Common myeloid progenitor, CD34-positive (primary cell): ENCODE data around the gene TXNIP.
A peak's percentile ranks its signal among the peaks of the same experiment; 100 is the strongest.

Source experiments
- CTCF ChIA-PET: fragments of 350-600 bp; sonication (Branson Sonifier 250); formaldehyde crosslinking; loops from one replicate; lab custom pipeline; 2021; ENCODE audit warnings: antibody characterized with exemption; lab: Charles Lee
- POLR2A ChIA-PET: fragments of 350-600 bp; sonication (Branson Sonifier 250); formaldehyde crosslinking; loops from one replicate; lab custom pipeline; 2021; ENCODE audit warnings: antibody characterized with exemption; lab: Charles Lee
- DNase-seq, 3 donors: peaks; one replicate each; pipeline versions ENCODE4 v3.0.0 to v3.0.0-alpha.2; 2013
- H3K27ac ChIP-seq, 2 experiments: 1 replicate in 1 of 2; 2 replicates in 1 of 2; pipeline ENCODE4 v1.7.0; 2013; ENCODE audit warnings: inconsistent platforms in 2 of 2, low read length in 2 of 2, mild to moderate bottlenecking in 2 of 2, low read depth in 1 of 2, moderate library complexity in 1 of 2; ENCODE audit not compliant: severe bottlenecking in 2 of 2, insufficient read depth in 1 of 2, poor library complexity in 1 of 2
- H3K27me3 ChIP-seq, 5 experiments: replicated peaks in 2 of 5; 1 replicate in 3 of 5; 2 replicates in 2 of 5; pipeline versions ENCODE4 v1.6.1 to v1.7.0; 2013; ENCODE audit warnings: low read length in 4 of 5, mild to moderate bottlenecking in 2 of 5, moderate library complexity in 2 of 5, inconsistent platforms in 1 of 5; ENCODE audit not compliant: insufficient read depth in 5 of 5, control insufficient read depth in 4 of 5
- H3K36me3 ChIP-seq, 4 experiments: 1 replicate in 2 of 4; 2 replicates in 2 of 4; pipeline versions ENCODE4 v1.6.1 to v1.7.0; 2013; ENCODE audit warnings: low read length in 3 of 4, control low read depth in 1 of 4, mild to moderate bottlenecking in 1 of 4; ENCODE audit not compliant: control insufficient read depth in 4 of 4, insufficient read depth in 4 of 4
- H3K4me1 ChIP-seq, 4 experiments: 1 replicate in 3 of 4; 2 replicates in 1 of 4; pipeline versions ENCODE4 v1.6.1 to v1.7.1; 2013; ENCODE audit warnings: low read length in 3 of 4, mild to moderate bottlenecking in 3 of 4, control low read depth in 1 of 4, inconsistent platforms in 1 of 4, moderate library complexity in 1 of 4; ENCODE audit not compliant: control insufficient read depth in 4 of 4, insufficient read depth in 4 of 4; ENCODE audit errors: control extremely low read depth in 1 of 4
- H3K4me3 ChIP-seq, 7 experiments: 1 replicate in 4 of 7; 2 replicates in 3 of 7; pipeline versions ENCODE4 v1.5.1 to v1.7.0; 2013; ENCODE audit warnings: mild to moderate bottlenecking in 7 of 7, low read length in 6 of 7, moderate library complexity in 6 of 7, inconsistent platforms in 2 of 7, low read depth in 2 of 7, control low read depth in 1 of 7; ENCODE audit not compliant: insufficient read depth in 4 of 7, control insufficient read depth in 1 of 7; ENCODE audit errors: extremely low read depth in 1 of 7
- H3K9me3 ChIP-seq, 5 experiments: 1 replicate in 4 of 5; 2 replicates in 1 of 5; pipeline versions ENCODE4 v1.6.1 to v1.7.1; 2013; ENCODE audit warnings: low read length in 4 of 5, mild to moderate bottlenecking in 2 of 5, inconsistent platforms in 1 of 5, low read depth in 1 of 5, moderate library complexity in 1 of 5; ENCODE audit not compliant: control insufficient read depth in 4 of 5, insufficient read depth in 2 of 5; ENCODE audit errors: control extremely low read depth in 1 of 5
- WGBS: methylation state at CpG from one replicate; pipeline ENCODE4 v1.1.5; 2013; ENCODE audit not compliant: insufficient coverage; 5-methylcytosine and 5-hydroxymethylcytosine counted together

TXNIP gene

DNA sequence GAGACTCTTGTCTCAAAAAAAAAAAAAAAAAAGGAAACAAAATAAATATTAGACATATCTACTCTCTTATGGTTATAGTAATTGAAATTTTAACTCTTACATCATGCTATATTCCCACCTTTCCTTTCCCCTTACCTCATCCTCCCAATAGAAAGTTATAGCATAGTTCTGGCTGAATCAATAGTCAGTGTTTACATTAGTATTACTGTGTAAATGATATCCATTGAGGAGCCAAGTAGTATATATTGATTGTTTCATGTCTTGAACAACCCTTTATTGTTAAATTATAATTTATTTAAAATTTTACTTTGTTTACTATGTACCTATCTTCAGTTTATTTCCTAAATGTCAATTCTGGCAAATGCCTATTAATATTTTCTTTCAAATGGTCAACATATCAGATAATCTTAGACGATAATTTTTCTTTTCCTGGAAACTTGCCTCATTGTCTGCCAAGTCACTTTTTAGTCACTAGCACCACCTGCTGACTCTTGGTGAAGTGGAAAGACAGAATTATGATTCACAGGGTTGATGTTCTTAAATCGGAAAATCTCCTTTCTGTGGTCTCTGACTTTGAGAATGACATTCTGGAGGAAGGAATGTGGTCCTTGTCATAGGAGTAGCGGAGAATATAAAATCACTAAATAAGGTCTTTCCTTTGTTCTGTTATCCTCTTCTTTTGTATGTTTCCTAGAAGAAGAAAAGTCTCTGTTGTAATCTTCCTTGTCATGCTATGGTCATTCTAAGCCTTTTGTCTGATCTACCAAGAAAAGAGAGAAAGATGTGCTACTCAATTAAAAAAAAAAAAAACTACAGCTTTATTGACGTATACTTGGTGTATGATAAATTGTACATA, 16.6 kb upstream of the TXNIP start:
- ChIA-PET CTCF (interaction anchor here (0.7 to 14.3 kb wide), 12 partner anchors 9 to 166 kb away, joined by 3 to 242 read pairs (median 6); partner anchors contain the start of genes ANKRD34A, HJV, NUDT17 and POLR3GL), POLR2A (no interaction called here)
- Histone ChIP-seq H3K27ac (no peak overlapping the region), H3K4me3 (no peak overlapping the region), H3K36me3 (no peaks in the 10 kb centered on the region), H3K27me3 (peaks cover 0 to 11% (median 0%) of the 10 kb centered on the region in 5 experiments), H3K4me1 (peaks cover 0 to 5% (median 1%) of the 10 kb centered on the region in 4 experiments), H3K9me3 (no peaks in the 10 kb centered on the region)
- peak; percentile 77 to 85 (median 81) for DNase-seq
- 0% methylated on average over 2 of the region's 4 CpGs for WGBS

GRCh38 chr1:146010126-146010738, 13.9 kb upstream of the TXNIP start:
- 100% methylated on average over 8 of the region's 8 CpGs for WGBS
- Histone ChIP-seq H3K4me3 (no peak overlapping the region), H3K27ac (no peak overlapping the region), H3K4me1 (peaks cover 0 to 13% (median 10%) of the 10 kb centered on the region in 4 experiments), H3K27me3 (no peaks in the 10 kb centered on the region), H3K9me3 (no peaks in the 10 kb centered on the region), H3K36me3 (no peaks in the 10 kb centered on the region)
- CTCF ChIA-PET = interaction anchor here (0.6 to 14.3 kb wide), 8 partner anchors 7 to 174 kb away, joined by 3 to 242 read pairs (median 12); partner anchors contain the start of gene NUDT17
- POLR2A ChIA-PET = interaction anchor here (0.7 to 0.8 kb wide), 2 partner anchors 31 to 130 kb away, joined by 4 read pairs; no protein-coding TSS in a partner anchor
- no peak for DNase-seq

- Histone ChIP-seq H3K4me3 (no peak overlapping the region), H3K9me3 (no peaks in the 10 kb centered on the region), H3K27ac (peak overlapping the region in 1 of 2 experiments; percentile 82), H3K36me3 (no peaks in the 10 kb centered on the region), H3K27me3 (no peaks in the 10 kb centered on the region), H3K4me1 (peaks cover 0 to 13% (median 10%) of the 10 kb centered on the region in 4 experiments)
- POLR2A ChIA-PET = interaction anchor here (0.6 to 2.8 kb wide), 3 partner anchors 18 to 30 kb away, joined by 6 to 10 read pairs (median 6); no protein-coding TSS in a partner anchor
- DNase-seq = no peak
- WGBS = 86% methylated on average over 1 of the region's 8 CpGs
- CTCF ChIA-PET = interaction anchor here (0.8 to 14.3 kb wide), 15 partner anchors 11 to 167 kb away, joined by 3 to 242 read pairs (median 4); partner anchors contain the start of genes LIX1L, NUDT17, RBM8A and TXNIP
Measured at GRCh38 chr1:146007489-146008133, 11.2 kb upstream of the TXNIP start.

DNA sequence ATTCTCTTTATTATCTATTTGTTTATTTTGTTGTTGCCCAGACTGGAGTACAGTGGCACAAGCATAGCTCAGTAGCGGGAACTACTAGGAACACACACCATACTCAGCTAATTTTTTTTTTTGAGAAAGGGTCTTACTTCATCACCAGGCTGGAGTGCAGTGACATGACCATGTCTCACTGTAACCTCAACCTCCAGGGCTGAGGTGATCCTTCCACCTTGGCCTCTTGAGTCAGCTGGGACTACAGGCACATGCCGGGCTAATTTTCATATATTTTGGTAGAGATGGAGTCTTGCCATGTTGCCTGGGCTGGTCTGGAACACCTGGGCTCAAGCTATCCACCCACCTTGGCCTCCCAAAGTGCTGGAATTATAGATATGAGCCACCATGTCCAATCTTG, 5.3 kb upstream of the TXNIP start:
- ChIA-PET POLR2A (interaction anchor here (0.6 kb wide), 1 partner anchor 34 kb away, joined by 4 read pairs; no protein-coding TSS in a partner anchor), CTCF (interaction anchor here (0.7 to 4.8 kb wide), 5 partner anchors 10 to 23 kb away, joined by 3 to 40 read pairs (median 4); no protein-coding TSS in a partner anchor)
- Histone ChIP-seq H3K4me1 (peaks cover 12 to 39% (median 30%) of the 10 kb centered on the region in 4 experiments), H3K9me3 (no peaks in the 10 kb centered on the region), H3K27ac (no peak overlapping the region), H3K4me3 (no peak overlapping the region), H3K27me3 (no peaks in the 10 kb centered on the region), H3K36me3 (no peaks in the 10 kb centered on the region)
- no CpG with 5 or more reads among the region's 2 CpGs for whole genome bisulfite sequencing
- no peak for DNase-seq

DNA sequence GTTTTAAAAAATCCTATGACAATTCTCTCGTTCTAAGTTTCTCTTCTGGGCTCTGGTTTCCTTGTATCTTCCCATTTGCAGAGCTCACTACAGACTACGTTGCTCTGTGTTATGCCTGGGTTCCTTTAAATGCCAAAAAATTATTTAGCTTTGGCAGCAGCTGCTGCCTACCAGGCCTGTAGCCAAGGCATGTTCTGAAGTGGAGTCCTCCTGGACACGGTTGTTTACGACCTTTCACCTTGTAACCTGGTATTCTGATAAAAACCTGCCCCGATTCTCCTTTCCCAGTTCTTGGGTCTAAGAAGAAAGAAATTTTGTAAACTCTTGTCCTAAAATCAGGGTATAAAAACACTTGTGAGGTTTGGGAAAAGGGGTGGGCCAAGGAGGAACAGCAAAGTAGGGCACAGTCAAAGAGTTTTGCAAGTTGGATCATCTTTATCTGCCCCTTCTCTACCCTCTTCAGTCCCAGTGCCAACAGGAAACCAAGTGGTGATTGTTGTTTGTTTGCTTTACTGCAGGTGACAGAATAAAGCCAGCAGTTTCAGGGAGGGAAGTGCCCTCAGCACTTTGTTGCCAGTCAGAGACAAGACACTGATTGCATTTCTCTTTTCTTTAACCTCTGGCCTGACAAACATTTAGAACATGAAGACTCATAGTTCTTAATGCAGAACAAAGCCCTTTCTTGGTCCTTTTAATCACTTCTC, 3.1 kb upstream of the TXNIP start:
- peak in 1 of 3 donors; percentile 26 for DNase-seq
- peak overlapping the region in 1 of 2 experiments; percentile 17 for H3K27ac ChIP-seq

DNA sequence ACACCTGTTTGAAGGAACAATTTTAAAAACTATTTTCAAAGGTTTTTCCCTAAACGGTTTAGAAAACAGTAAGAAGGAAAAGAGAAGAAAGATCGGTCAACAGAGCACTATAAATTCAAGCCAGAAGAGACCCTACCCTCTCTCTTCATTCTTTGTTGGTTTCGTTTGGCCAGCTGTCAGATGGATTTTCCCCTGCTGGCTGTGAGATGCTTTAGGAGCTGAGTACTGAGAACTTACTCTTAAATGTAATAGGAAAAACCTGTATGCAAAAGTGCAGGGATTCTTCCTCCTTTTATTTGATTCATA, 1.3 kb upstream of the TXNIP start:
- Histone ChIP-seq H3K9me3 (no peaks in the 10 kb centered on the region), H3K4me3 (peak overlapping the region in 6 of 7 experiments; percentile 88 to 100 (median 97)), H3K27ac (peak overlapping the region in 1 of 2 experiments; percentile 93), H3K4me1 (peaks cover 36 to 57% (median 43%) of the 10 kb centered on the region in 4 experiments), H3K36me3 (peaks cover 8 to 28% (median 22%) of the 10 kb centered on the region in 4 experiments), H3K27me3 (no peaks in the 10 kb centered on the region)
- POLR2A ChIA-PET = interaction anchor here (0.7 to 1.1 kb wide), 4 partner anchors 13 to 87 kb away, joined by 3 to 5 read pairs (median 4); no protein-coding TSS in a partner anchor
- peak in 2 of 3 donors; percentile 39 to 42 for DNase-seq
- CTCF ChIA-PET = interaction anchor here (0.7 to 11.9 kb wide), 4 partner anchors 10 to 42 kb away, joined by 3 to 126 read pairs (median 16); no protein-coding TSS in a partner anchor
- whole genome bisulfite sequencing = no CpG with 5 or more reads among the region's 3 CpGs

More for the DNA sequence above, 3.1 kb upstream of the TXNIP start:
- peaks cover 2 to 10% (median 5%) of the 10 kb centered on the region in 4 experiments for H3K36me3 ChIP-seq
- H3K9me3 ChIP-seq = no peaks in the 10 kb centered on the region
- POLR2A ChIA-PET = no interaction called here
- 59% methylated on average over 5 of the region's 5 CpGs for WGBS
- no peaks in the 10 kb centered on the region for H3K27me3 ChIP-seq
- CTCF ChIA-PET = interaction anchor here (0.5 to 1.0 kb wide), 2 partner anchors 22 to 27 kb away, joined by 3 read pairs; no protein-coding TSS in a partner anchor
- no peak overlapping the region for H3K4me3 ChIP-seq
- peaks cover 18 to 39% (median 27%) of the 10 kb centered on the region in 4 experiments for H3K4me1 ChIP-seq
